Gastroesophageal sphincter (tissue), 4 donors: ENCODE data around the gene CENPX. TPM values are rescaled to one million over a fixed set of nuclear protein-coding genes. Genes with fewer than 3 reads are reported as not detected.

ENCODE experiments used
- ATAC-seq: fragments of 150-250 bp; one replicate; pipeline ENCODE4 v1.9.1; 2016; ENCODE audit warnings: mild to moderate bottlenecking, moderate library complexity
- H3K27ac ChIP-seq, 4 donors: fragments of 200-600 bp; sonication (generic) in 3 of 4; 1 replicate in 3 of 4; 2 replicates in 1 of 4; pipeline ENCODE4 v1.5.1; 2016 to 2019
- H3K27me3 ChIP-seq: fragments of 200-600 bp; sonication (generic); one replicate; pipeline ENCODE4 v1.5.1; 2019
- H3K36me3 ChIP-seq, 2 donors: fragments of 200-600 bp; sonication (generic); one replicate each; pipeline ENCODE4 v1.5.1; 2019; ENCODE audit warnings: control low read depth in 1 of 2
- H3K4me1 ChIP-seq, 3 donors: fragments of 200-600 bp; sonication (generic); 1 replicate in 2 of 3; 2 replicates in 1 of 3; pipeline ENCODE4 v1.5.1; 2016 to 2019; ENCODE audit warnings: control low read depth in 2 of 3
- H3K4me3 ChIP-seq, 2 donors: fragments of 200-600 bp; sonication (generic); one replicate each; pipeline ENCODE4 v1.5.1; 2019; ENCODE audit warnings: mild to moderate bottlenecking in 1 of 2, moderate library complexity in 1 of 2
- H3K9me3 ChIP-seq, 3 donors: fragments of 200-600 bp; sonication (generic); one replicate each; pipeline ENCODE4 v1.5.1; 2017 to 2019; ENCODE audit warnings: control low read depth in 2 of 3
- CTCF ChIP-seq, 4 experiments: fragments of 200-600 bp in 2 of 4; fragments of 450-650 bp in 2 of 4; sonication (generic) in 1 of 4; IDR thresholded peaks; one replicate each; pipeline ENCODE4 v1.5.1; 2017 to 2019; ENCODE audit warnings: antibody characterized with exemption in 4 of 4, mild to moderate bottlenecking in 2 of 4, moderate library complexity in 2 of 4
- EP300 ChIP-seq: sonication (generic); formaldehyde crosslinking; IDR thresholded peaks from one replicate; pipeline ENCODE4 v1.6.1; 2017; ENCODE audit warnings: antibody characterized with exemption, mild to moderate bottlenecking
- POLR2A ChIP-seq, 2 donors: fragments of 450-650 bp; IDR thresholded peaks; one replicate each; pipeline ENCODE4 v1.6.1; 2017; ENCODE audit warnings: antibody characterized with exemption in 2 of 2, mild to moderate bottlenecking in 2 of 2, moderate library complexity in 1 of 2
- POLR2AphosphoS5 ChIP-seq: sonication (generic); formaldehyde crosslinking; IDR thresholded peaks from one replicate; pipeline ENCODE4 v1.6.1; 2017; ENCODE audit warnings: antibody characterized with exemption
- WGBS, 2 donors: methylation state at CpG; one replicate each; pipeline ENCODE4 v1.1.5; 2018; ENCODE audit warnings: low coverage in 1 of 2; 5-methylcytosine and 5-hydroxymethylcytosine counted together
- total RNA-seq, 4 donors: library from RNA; depleted of rRNA; stranded (reverse); fragments of >200 nt; gene quantifications; one replicate each; pipeline ENCODE4 v1.1.0, GENCODE V29; 2016

CENPX gene
- total RNA-seq, 4 donors from 2014 or later, result 65.3 to 110 (median 78.8) TPM

- H3K27me3 ChIP-seq, result no peaks in the 10 kb centered on the region
- WGBS, 2 donors, result 80 to 89% methylated on average over 3 to 8 of the region's 36 CpGs
- peaks cover 0 to 27% (median 17%) of the 10 kb centered on the region in 3 donors for H3K4me1 ChIP-seq
- no peak overlapping the region for H3K4me3 ChIP-seq
- TF ChIP-seq POLR2A (IDR thresholded peaks at IDR 0.05) (no peak), EP300 (no peak), CTCF (IDR thresholded peaks at IDR 0.05) (no peak), POLR2AphosphoS5 (no peak)
- peaks cover 0 to 32% of the 10 kb centered on the region in 2 donors for H3K36me3 ChIP-seq
- H3K9me3 ChIP-seq, result no peaks in the 10 kb centered on the region
- no peak for ATAC-seq
- no peak overlapping the region for H3K27ac ChIP-seq
These were observed 22.5 kb downstream of the CENPX start for GRCh38 chr17:81999976-82000802.

GRCh38 chr17:81999587-81999975 lies 23.1 kb downstream of the CENPX start:
- WGBS, 2 donors, result 73 to 89% methylated on average over 3 to 8 of the region's 12 CpGs
- H3K27ac ChIP-seq, result no peak overlapping the region
- TF ChIP-seq CTCF (IDR thresholded peaks at IDR 0.05) (no peak), POLR2A (IDR thresholded peaks at IDR 0.05) (no peak), POLR2AphosphoS5 (no peak), EP300 (no peak)
- H3K9me3 ChIP-seq, result no peaks in the 10 kb centered on the region
- no peaks in the 10 kb centered on the region for H3K27me3 ChIP-seq
- peaks cover 0 to 23% (median 17%) of the 10 kb centered on the region in 3 donors for H3K4me1 ChIP-seq
- peaks cover 0 to 38% of the 10 kb centered on the region in 2 donors for H3K36me3 ChIP-seq
- H3K4me3 ChIP-seq, result no peak overlapping the region
- ATAC-seq, result no peak

- Histone ChIP-seq H3K27me3 (no peaks in the 10 kb centered on the region), H3K4me3 (no peak overlapping the region), H3K36me3 (peaks cover 0 to 44% of the 10 kb centered on the region in 2 donors), H3K4me1 (peaks cover 0 to 23% (median 10%) of the 10 kb centered on the region in 3 donors), H3K27ac (no peak overlapping the region), H3K9me3 (no peaks in the 10 kb centered on the region)
- WGBS, 2 donors, result 70 to 78% methylated on average over 6 to 9 of the region's 14 CpGs
- no peak for ATAC-seq
- TF ChIP-seq CTCF (IDR thresholded peaks at IDR 0.05), result no peak
- no peak for TF ChIP-seq EP300
- TF ChIP-seq POLR2AphosphoS5, result no peak
- TF ChIP-seq POLR2A (IDR thresholded peaks at IDR 0.05), result no peak
These were observed 23.8 kb downstream of the CENPX start for GRCh38 chr17:81998691-81999438.

- Histone ChIP-seq H3K27me3 (no peaks in the 10 kb centered on the region), H3K36me3 (peaks cover 0 to 50% of the 10 kb centered on the region in 2 donors), H3K27ac (no peak overlapping the region), H3K4me3 (no peak overlapping the region), H3K9me3 (no peaks in the 10 kb centered on the region), H3K4me1 (peaks cover 0 to 17% (median 3%) of the 10 kb centered on the region in 3 donors)
- WGBS, 2 donors, result 85 to 89% methylated on average over 6 to 7 of the region's 7 CpGs
- no peak for ATAC-seq
- TF ChIP-seq CTCF (IDR thresholded peaks at IDR 0.05) (no peak), EP300 (no peak), POLR2A (IDR thresholded peaks at IDR 0.05) (no peak), POLR2AphosphoS5 (no peak)
These were observed 24.5 kb downstream of the CENPX start for GRCh38 chr17:81998212-81998611.
